Esophagus mucosa (tissue), 1 donor: ENCODE results near the gene EEF2K. TPM values are rescaled to one million over a fixed set of nuclear protein-coding genes. Genes with fewer than 3 reads are reported as not detected.
A peak's percentile ranks its signal among the peaks of the same experiment; 100 is the strongest.
"Not testable (repeated sequence)": the region's sequence is repeated elsewhere in the genome, so short reads cannot be mapped to it uniquely, and the experiment has no call there.

Experiments
- ATAC-seq: fragments of 200-7000 bp; cut with Tn5 transposase; one replicate; pipeline ENCODE4 v1.9.1; 2020
- total RNA-seq: library from RNA; stranded (reverse); gene quantifications from one replicate; pipeline ENCODE4 v1.2.4, GENCODE V29; 2023
- donor health status: DM: yes; HTN: yes; CAD: no.

The EEF2K gene
- total RNA-seq, 1 donor from 2014 or later = 15.1 TPM

- peak; percentile 99 for ATAC-seq
Observed at GRCh38 chr16:22297114-22297870, 91.2 kb downstream of the EEF2K start, which contains the start of gene POLR3E. TSS of gene POLR3E (plus strand) at chr16:22297409. CDS start at chr16:22302969, 5,560 bp downstream.

GRCh38 chr16:22297871-22298733 lies 92.0 kb downstream of the EEF2K start:
- peak; percentile 75 for ATAC-seq

GRCh38 chr16:22299036-22299435 lies 93.0 kb downstream of the EEF2K start:
- ATAC-seq = no peak

- ATAC-seq = no peak
Observed at GRCh38 chr16:22300427-22301071, 94.5 kb downstream of the EEF2K start.

GRCh38 chr16:22301423-22301822 lies 95.3 kb downstream of the EEF2K start:
- not testable (repeated sequence) for ATAC-seq

- ATAC-seq = no peak
Observed at GRCh38 chr16:22302776-22303363, 96.8 kb downstream of the EEF2K start.

GRCh38 chr16:22304411-22304810 lies 98.3 kb downstream of the EEF2K start:
- ATAC-seq = no peak

- ATAC-seq = no peak
Observed at GRCh38 chr16:22306788-22307187, 100.7 kb downstream of the EEF2K start.

GRCh38 chr16:22307838-22308237 lies 101.8 kb downstream of the EEF2K start:
- peak; percentile 11 for ATAC-seq

- ATAC-seq = no peak
Observed at GRCh38 chr16:22308824-22309520, 102.9 kb downstream of the EEF2K start.

- ATAC-seq = no peak
Observed at GRCh38 chr16:22311520-22311919, 105.4 kb downstream of the EEF2K start.

GRCh38 chr16:22312897-22313781 lies 107.1 kb downstream of the EEF2K start:
- no peak for ATAC-seq

- peak; percentile 4 for ATAC-seq
Observed at GRCh38 chr16:22313876-22314470, 107.9 kb downstream of the EEF2K start.

GRCh38 chr16:22314661-22315626 lies 108.9 kb downstream of the EEF2K start:
- peak; percentile 93 for ATAC-seq

GRCh38 chr16:22315979-22316378 lies 109.9 kb downstream of the EEF2K start:
- ATAC-seq = no peak

- ATAC-seq = no peak
Observed at GRCh38 chr16:22316411-22316811, 110.3 kb downstream of the EEF2K start.

- ATAC-seq = no peak
Observed at GRCh38 chr16:22317001-22317530, 111.0 kb downstream of the EEF2K start.

- ATAC-seq = no peak
Observed at GRCh38 chr16:22317625-22318024, 111.5 kb downstream of the EEF2K start.
